GM12864 (cell line): ENCODE measurements around the gene SEMA4C.
A peak's percentile ranks its signal among the peaks of the same experiment; 100 is the strongest.
"Not testable (repeated sequence)": the region's sequence is repeated elsewhere in the genome, so short reads cannot be mapped to it uniquely, and the experiment has no call there.

Source experiments
- DNase-seq: peaks from one replicate; pipeline ENCODE4 v3.0.0-alpha.2; 2011; ENCODE audit warnings: low read depth
- H3K4me3 ChIP-seq: 2 replicates; pipeline ENCODE4 v1.5.1; 2011; ENCODE audit warnings: mild to moderate bottlenecking, low read depth, low read length, control low read depth
- CTCF ChIP-seq: IDR thresholded peaks from 2 replicates; pipeline ENCODE4 v1.5.1; 2011; ENCODE audit warnings: low read depth, mild to moderate bottlenecking, moderate library complexity, low read length, control low read depth, inconsistent platforms; ENCODE audit errors: missing control alignments

The SEMA4C gene

GRCh38 chr2:96863575-96864342 lies 6.1 kb downstream of the SEMA4C start:
- no peak overlapping the region for H3K4me3 ChIP-seq
- TF ChIP-seq CTCF: no peak
- no peak for DNase-seq

DNA sequence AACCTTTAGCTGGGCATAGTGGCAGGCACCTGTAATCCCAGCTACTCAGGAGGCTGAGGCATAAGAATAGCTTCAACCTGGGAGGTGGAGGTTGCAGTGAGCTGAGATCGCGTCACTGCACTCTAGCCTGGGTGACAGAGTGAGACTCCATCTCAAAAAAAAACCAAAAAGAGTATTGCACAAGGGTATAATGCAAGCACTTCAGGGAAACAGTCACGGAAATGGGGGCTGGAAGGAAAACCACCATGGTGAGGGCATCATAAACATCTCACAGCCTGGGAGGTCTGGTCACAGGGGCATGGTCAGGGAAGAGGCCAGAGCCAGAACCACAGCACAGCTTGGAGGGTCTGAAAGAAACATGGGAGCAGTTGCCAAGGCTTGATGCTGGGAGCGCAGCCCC lies 6.8 kb downstream of the SEMA4C start:
- H3K4me3 ChIP-seq, DNase-seq: not testable (repeated sequence)

GRCh38 chr2:96861074-96861473 lies 8.8 kb downstream of the SEMA4C start:
- DNase-seq: no peak
- no peak overlapping the region for H3K4me3 ChIP-seq
- TF ChIP-seq CTCF: no peak

GRCh38 chr2:96860065-96861029 lies 9.5 kb downstream of the SEMA4C start:
- no peak overlapping the region for H3K4me3 ChIP-seq
- no peak for TF ChIP-seq CTCF
- DNase-seq: no peak

- no peak overlapping the region for H3K4me3 ChIP-seq
- TF ChIP-seq CTCF: no peak
- no peak for DNase-seq
Observed at GRCh38 chr2:96859681-96860064, 10.2 kb downstream of the SEMA4C start.

- no peak for TF ChIP-seq CTCF
- DNase-seq: no peak
- H3K4me3 ChIP-seq: no peak overlapping the region
Observed at GRCh38 chr2:96859099-96859649, 10.7 kb downstream of the SEMA4C start.

- peak within 1 kb of the TSS; percentile 71 for H3K4me3 ChIP-seq
- peak; percentile 73 for TF ChIP-seq CTCF
- peak; percentile 93 for DNase-seq
Observed at GRCh38 chr2:96857667-96858372, 12.1 kb downstream of the SEMA4C start, which contains the start of gene ANKRD39. Gene ANKRD39 (minus strand): TSS chr2:96858016. CDS start chr2:96857987, 29 bp downstream.
